Hepatocyte (in vitro differentiated cells): ENCODE results near the gene GRK3. TPM values are rescaled to one million over a fixed set of nuclear protein-coding genes. Genes with fewer than 3 reads are reported as not detected.
"Not testable (repeated sequence)": the region's sequence is repeated elsewhere in the genome, so short reads cannot be mapped to it uniquely, and the experiment has no call there.

ENCODE experiments used
- DNase-seq: peaks from one replicate; pipeline ENCODE4 v3.0.0-alpha.2; 2016; ENCODE audit warnings: low spot score
- H2AFZ ChIP-seq: fragments of 200-600 bp; sonication (generic); 2 replicates; pipeline ENCODE4 v1.6.0; 2016; ENCODE audit warnings: antibody characterized with exemption, mild to moderate bottlenecking
- H3K27ac ChIP-seq: fragments of 200-600 bp; sonication (generic); 2 replicates; pipeline ENCODE4 v1.5.1; 2016; ENCODE audit warnings: mild to moderate bottlenecking
- H3K27me3 ChIP-seq: fragments of 200-600 bp; sonication (generic); 2 replicates; pipeline ENCODE4 v1.6.1; 2016
- H3K36me3 ChIP-seq: fragments of 200-600 bp; sonication (generic); replicated peaks from 2 replicates; pipeline ENCODE4 v1.5.1; 2016; ENCODE audit warnings: low read depth; ENCODE audit not compliant: insufficient read depth
- H3K4me1 ChIP-seq: fragments of 200-600 bp; sonication (generic); 2 replicates; pipeline ENCODE4 v1.5.1; 2016; ENCODE audit warnings: mild to moderate bottlenecking, moderate library complexity; ENCODE audit not compliant: insufficient read depth
- H3K4me2 ChIP-seq: fragments of 200-600 bp; sonication (generic); 2 replicates; pipeline ENCODE4 v1.6.0; 2016
- H3K4me3 ChIP-seq: fragments of 200-600 bp; sonication (generic); 2 replicates; pipeline ENCODE4 v1.5.1; 2016; ENCODE audit warnings: mild to moderate bottlenecking
- H3K79me2 ChIP-seq: fragments of 200-600 bp; sonication (generic); 2 replicates; pipeline ENCODE4 v1.6.0; 2017; ENCODE audit warnings: mild to moderate bottlenecking
- H3K9me2 ChIP-seq: fragments of 200-600 bp; sonication (generic); replicated peaks from 2 replicates; pipeline ENCODE4 v1.6.0; 2017; ENCODE audit warnings: mild to moderate bottlenecking; ENCODE audit not compliant: insufficient read depth
- H3K9me3 ChIP-seq: fragments of 200-600 bp; sonication (generic); 2 replicates; pipeline ENCODE4 v1.5.1; 2016; ENCODE audit warnings: low read depth, mild to moderate bottlenecking
- H4K20me1 ChIP-seq: fragments of 200-600 bp; sonication (generic); 2 replicates; pipeline ENCODE4 v1.6.0; 2016; ENCODE audit warnings: mild to moderate bottlenecking; ENCODE audit not compliant: insufficient read depth, poor library complexity, severe bottlenecking
- CTCF ChIP-seq: fragments of 200-600 bp; sonication (generic); IDR thresholded peaks from 2 replicates; pipeline ENCODE4 v1.5.1; 2016; ENCODE audit warnings: antibody characterized with exemption, mild to moderate bottlenecking; ENCODE audit not compliant: poor library complexity
- EZH2 ChIP-seq: fragments of 200-600 bp; sonication (generic); IDR thresholded peaks from 2 replicates; pipeline ENCODE4 v1.6.1; 2016; ENCODE audit warnings: antibody characterized with exemption, mild to moderate bottlenecking, borderline replicate concordance
- EZH2phosphoT487 ChIP-seq: fragments of 200-600 bp; sonication (generic); IDR thresholded peaks from one replicate; pipeline ENCODE4 v1.6.1; 2018; ENCODE audit warnings: antibody characterized with exemption, mild to moderate bottlenecking, low read depth, moderate library complexity; ENCODE audit not compliant: unreplicated experiment, severe bottlenecking
- WGBS: methylation state at CpG from one replicate; pipeline ENCODE4 v1.1.6; 2016; ENCODE audit warnings: low lambda C conversion rate; ENCODE audit errors: missing lambda C conversion rate; 5-methylcytosine and 5-hydroxymethylcytosine counted together
- polyA plus RNA-seq: library from polyadenylated mRNA; unstranded; fragments of >200 nt; fragmentation: Nextera tagmentation; extraction: Ambion mirVana; gene quantifications from 2 replicates; pipeline ENCODE4 v1.2.1, GENCODE V29; 2016
- total RNA-seq: library from RNA; depleted of rRNA; stranded (reverse); fragments of >200 nt; gene quantifications from 2 replicates; pipeline ENCODE4 v1.2.3, GENCODE V29; 2014

GRK3 gene
- total and polyA plus RNA-seq, 2 experiments from 2014 or later, result 1.5 to 7.1 TPM

- not testable (repeated sequence) for H3K27ac ChIP-seq, H3K4me3 ChIP-seq, H3K4me1 ChIP-seq, DNase-seq, H3K79me2 ChIP-seq, H4K20me1 ChIP-seq, H3K9me3 ChIP-seq, H3K4me2 ChIP-seq, H3K9me2 ChIP-seq, H3K27me3 ChIP-seq, H3K36me3 ChIP-seq, H2AFZ ChIP-seq
- WGBS, result 93% methylated on average over 4 of the region's 4 CpGs
Observed at GRCh38 chr22:25589664-25590063, 25.2 kb downstream of the GRK3 start.

- 92% methylated on average over 2 of the region's 2 CpGs for WGBS
Observed at GRCh38 chr22:25593323-25593722, 28.8 kb downstream of the GRK3 start.

GRCh38 chr22:25598609-25599008, 34.1 kb downstream of the GRK3 start:
- Histone ChIP-seq H3K36me3 (no peaks in the 10 kb centered on the region), H3K4me3 (no peak overlapping the region), H4K20me1 (no peaks in the 10 kb centered on the region), H3K4me1 (no peaks in the 10 kb centered on the region), H3K9me3 (no peaks in the 10 kb centered on the region), H3K9me2 (no peaks in the 10 kb centered on the region), H2AFZ (no peak overlapping the region), H3K27me3 (no peaks in the 10 kb centered on the region), H3K4me2 (no peak overlapping the region), H3K27ac (no peak overlapping the region), H3K79me2 (peaks cover 3% of the 10 kb centered on the region)
- DNase-seq, result no peak
- WGBS, result 93% methylated on average over 1 of the region's 1 CpG
- TF ChIP-seq EZH2, result no peak
- TF ChIP-seq EZH2phosphoT487, result no peak
- no peak for TF ChIP-seq CTCF

More at GRCh38 chr22:25593323-25593722, 28.8 kb downstream of the GRK3 start:
- not testable (repeated sequence) for DNase-seq, H3K9me2 ChIP-seq, H2AFZ ChIP-seq, H3K36me3 ChIP-seq, H3K27me3 ChIP-seq, H3K4me1 ChIP-seq, H3K9me3 ChIP-seq, H3K27ac ChIP-seq, H3K79me2 ChIP-seq, H3K4me3 ChIP-seq, H4K20me1 ChIP-seq, H3K4me2 ChIP-seq

- Histone ChIP-seq H3K4me2 (no peak overlapping the region), H3K4me3 (no peak overlapping the region), H3K36me3 (no peaks in the 10 kb centered on the region), H4K20me1 (no peaks in the 10 kb centered on the region), H3K4me1 (no peaks in the 10 kb centered on the region), H3K9me3 (no peaks in the 10 kb centered on the region), H3K27me3 (no peaks in the 10 kb centered on the region), H3K9me2 (no peaks in the 10 kb centered on the region), H2AFZ (no peak overlapping the region), H3K27ac (no peak overlapping the region), H3K79me2 (no peaks in the 10 kb centered on the region)
- DNase-seq, result no peak
- 89% methylated on average over 2 of the region's 2 CpGs for WGBS
- no peak for TF ChIP-seq EZH2phosphoT487
- TF ChIP-seq CTCF, result no peak
- TF ChIP-seq EZH2, result no peak
Observed at GRCh38 chr22:25602445-25602844, 38.0 kb downstream of the GRK3 start.

- H3K27ac ChIP-seq, result no peak overlapping the region
- no peaks in the 10 kb centered on the region for H3K9me2 ChIP-seq
- H3K4me3 ChIP-seq, result no peak overlapping the region
- no peaks in the 10 kb centered on the region for H4K20me1 ChIP-seq
- H3K27me3 ChIP-seq, result no peaks in the 10 kb centered on the region
- H3K79me2 ChIP-seq, result no peaks in the 10 kb centered on the region
- H3K4me2 ChIP-seq, result no peak overlapping the region
- H2AFZ ChIP-seq, result no peak overlapping the region
- H3K4me1 ChIP-seq, result no peaks in the 10 kb centered on the region
- 87% methylated on average over 6 of the region's 6 CpGs for WGBS
- no peaks in the 10 kb centered on the region for H3K36me3 ChIP-seq
- H3K9me3 ChIP-seq, result no peaks in the 10 kb centered on the region
- TF ChIP-seq EZH2phosphoT487 (no peak), CTCF (no peak), EZH2 (no peak)
- no peak for DNase-seq
Observed at GRCh38 chr22:25602916-25603315, 38.4 kb downstream of the GRK3 start.

GRCh38 chr22:25605146-25605545, 40.7 kb downstream of the GRK3 start:
- not testable (repeated sequence) for DNase-seq, H3K4me1 ChIP-seq, H3K36me3 ChIP-seq, H2AFZ ChIP-seq, H3K4me3 ChIP-seq, H3K9me3 ChIP-seq, H3K27ac ChIP-seq, H3K79me2 ChIP-seq, H3K9me2 ChIP-seq, H3K27me3 ChIP-seq, H4K20me1 ChIP-seq, H3K4me2 ChIP-seq
- 94% methylated on average over 3 of the region's 3 CpGs for WGBS

GRCh38 chr22:25605565-25605964, 41.1 kb downstream of the GRK3 start:
- not testable (repeated sequence) for H3K36me3 ChIP-seq, H2AFZ ChIP-seq, H3K4me1 ChIP-seq, H3K79me2 ChIP-seq, H3K27ac ChIP-seq, H3K4me3 ChIP-seq, H3K9me3 ChIP-seq, H3K27me3 ChIP-seq, H4K20me1 ChIP-seq, DNase-seq, H3K4me2 ChIP-seq, H3K9me2 ChIP-seq
- WGBS, result 100% methylated on average over 5 of the region's 5 CpGs
